Uterus (tissue), 4 donors: ENCODE data around the gene NINL. TPM values are rescaled to one million over a fixed set of nuclear protein-coding genes. Genes with fewer than 3 reads are reported as not detected.
"Not testable (repeated sequence)": the region's sequence is repeated elsewhere in the genome, so short reads cannot be mapped to it uniquely, and the experiment has no call there.

ENCODE experiments used
- DNase-seq, 2 donors: peaks; one replicate each; pipeline ENCODE4 v3.0.0-alpha.2; 2019 to 2020
- H3K27ac ChIP-seq, 2 donors: fragments of 200-600 bp; sonication (generic); 1 replicate in 1 of 2; 2 replicates in 1 of 2; pipeline ENCODE4 v1.5.1; 2016 to 2018
- H3K27me3 ChIP-seq, 2 donors: fragments of 200-600 bp; sonication (generic); one replicate each; pipeline ENCODE4 v1.5.1; 2018 to 2019; ENCODE audit warnings: control low read depth in 1 of 2
- H3K36me3 ChIP-seq, 2 donors: fragments of 200-600 bp; sonication (generic); one replicate each; pipeline ENCODE4 v1.5.1; 2019; ENCODE audit warnings: control low read depth in 1 of 2
- H3K4me1 ChIP-seq, 2 donors: fragments of 200-600 bp; sonication (generic); one replicate each; pipeline ENCODE4 v1.5.1; 2018 to 2019; ENCODE audit warnings: control low read depth in 1 of 2
- H3K4me3 ChIP-seq, 2 donors: fragments of 200-600 bp; sonication (generic); 1 replicate in 1 of 2; 2 replicates in 1 of 2; pipeline ENCODE4 v1.5.1; 2018 to 2019; ENCODE audit warnings: mild to moderate bottlenecking in 1 of 2
- H3K9me3 ChIP-seq, 2 donors: fragments of 200-600 bp; sonication (generic); one replicate each; pipeline ENCODE4 v1.5.1; 2019; ENCODE audit warnings: control low read depth in 1 of 2
- CTCF ChIP-seq, 4 experiments: fragments of 200-600 bp in 2 of 4; fragments of 450-650 bp in 2 of 4; sonication (generic) in 2 of 4; IDR thresholded peaks; one replicate each; pipeline ENCODE4 v1.5.1; 2016 to 2019; ENCODE audit warnings: antibody characterized with exemption in 4 of 4, mild to moderate bottlenecking in 2 of 4, moderate library complexity in 1 of 4
- POLR2A ChIP-seq, 2 donors: fragments of 450-650 bp; IDR thresholded peaks; one replicate each; pipeline ENCODE4 v1.6.1; 2016; ENCODE audit warnings: antibody characterized with exemption in 2 of 2, mild to moderate bottlenecking in 1 of 2, moderate library complexity in 1 of 2
- intact Hi-C: fragments of 100-400 bp; cut with DNase I; formaldehyde crosslinking; loops from one replicate; pipeline ENCODE4 v1.15.1; 2023; ENCODE audit warnings: low total_unique reads
- total RNA-seq, 4 donors: library from RNA; depleted of rRNA in 3 of 4; stranded (reverse); fragments of >200 nt in 3 of 4; gene quantifications; one replicate each; pipeline versions ENCODE4 v1.1.0 to v1.2.4, GENCODE V29; 2014 to 2023
- donor health status: DM: yes; HTN: yes; CAD: no.

Gene NINL
- total RNA-seq, 4 donors from 2014 or later, result 5.0 to 22.3 (median 14.7) TPM

- intact Hi-C loops, result no loop called here
- TF ChIP-seq CTCF (IDR thresholded peaks at IDR 0.05) (no peak), POLR2A (IDR thresholded peaks at IDR 0.05) (no peak)
- Histone ChIP-seq H3K36me3 (no peaks in the 10 kb centered on the region), H3K27me3 (no peaks in the 10 kb centered on the region), H3K4me3 (no peak overlapping the region), H3K4me1 (no peaks in the 10 kb centered on the region), H3K27ac (no peak overlapping the region), H3K9me3 (no peaks in the 10 kb centered on the region)
- no peak for DNase-seq
These were observed 22.0 kb downstream of the NINL start for GRCh38 chr20:25563362-25563761.

- DNase-seq, intact Hi-C loops, H3K9me3 ChIP-seq, H3K27ac ChIP-seq, H3K4me3 ChIP-seq, H3K27me3 ChIP-seq, H3K4me1 ChIP-seq, H3K36me3 ChIP-seq: not testable (repeated sequence)
These were observed 23.6 kb downstream of the NINL start for GRCh38 chr20:25561771-25562170.

GRCh38 chr20:25553819-25554296 is 31.5 kb downstream of the NINL start:
- peak in 1 of 2 donors; percentile 47 for DNase-seq
- H3K27me3 ChIP-seq, result no peaks in the 10 kb centered on the region
- H3K36me3 ChIP-seq, result no peaks in the 10 kb centered on the region
- no peaks in the 10 kb centered on the region for H3K9me3 ChIP-seq
- intact Hi-C loops, result no loop called here
- no peak overlapping the region for H3K4me3 ChIP-seq
- no peak for TF ChIP-seq POLR2A (IDR thresholded peaks at IDR 0.05)
- TF ChIP-seq CTCF (IDR thresholded peaks at IDR 0.05), result no peak
- H3K27ac ChIP-seq, result no peak overlapping the region
- no peaks in the 10 kb centered on the region for H3K4me1 ChIP-seq

GRCh38 chr20:25552977-25553376 is 32.4 kb downstream of the NINL start:
- Histone ChIP-seq H3K9me3 (no peaks in the 10 kb centered on the region), H3K4me1 (no peaks in the 10 kb centered on the region), H3K4me3 (no peak overlapping the region), H3K36me3 (no peaks in the 10 kb centered on the region), H3K27ac (no peak overlapping the region), H3K27me3 (no peaks in the 10 kb centered on the region)
- intact Hi-C loops, result no loop called here
- no peak for DNase-seq
- no peak for TF ChIP-seq POLR2A (IDR thresholded peaks at IDR 0.05)
- no peak for TF ChIP-seq CTCF (IDR thresholded peaks at IDR 0.05)

- TF ChIP-seq POLR2A (IDR thresholded peaks at IDR 0.05), result no peak
- TF ChIP-seq CTCF (IDR thresholded peaks at IDR 0.05), result no peak
- Histone ChIP-seq H3K27ac (no peak overlapping the region), H3K27me3 (no peaks in the 10 kb centered on the region), H3K4me3 (no peak overlapping the region), H3K36me3 (no peaks in the 10 kb centered on the region), H3K4me1 (no peaks in the 10 kb centered on the region), H3K9me3 (no peaks in the 10 kb centered on the region)
- intact Hi-C loops, result no loop called here
- DNase-seq, result no peak
These were observed 33.7 kb downstream of the NINL start for GRCh38 chr20:25551413-25552215.

GRCh38 chr20:25550645-25551337 is 34.5 kb downstream of the NINL start:
- H3K9me3 ChIP-seq, H3K4me1 ChIP-seq, H3K36me3 ChIP-seq, DNase-seq, H3K27me3 ChIP-seq, intact Hi-C loops, H3K27ac ChIP-seq, H3K4me3 ChIP-seq: not testable (repeated sequence)
